Kidney (tissue), 14 donors: ENCODE results near the gene JCAD. TPM values are rescaled to one million over a fixed set of nuclear protein-coding genes. Genes with fewer than 3 reads are reported as not detected.

ENCODE experiments used
- DNase-seq, 5 donors: peaks; one replicate each; pipeline ENCODE4 v3.0.0-alpha.2; 2013 to 2020
- FAIRE-seq: peaks from 2 replicates; lab custom pipeline; 2012; peaks lifted over from hg19 to GRCh38; lab: Jason Lieb, UNC
- H3K27ac ChIP-seq, 2 donors: one replicate each; pipeline ENCODE4 v1.7.0; 2013; ENCODE audit warnings: low read depth in 2 of 2, low read length in 2 of 2, inconsistent platforms in 1 of 2
- H3K27me3 ChIP-seq: one replicate; pipeline ENCODE4 v1.7.1; 2013; ENCODE audit warnings: low read length, inconsistent platforms; ENCODE audit not compliant: control insufficient read depth, insufficient read depth
- H3K36me3 ChIP-seq, 3 donors: one replicate each; pipeline versions ENCODE4 v1.7.0 to v1.7.1; 2013; ENCODE audit warnings: low read length in 3 of 3, control low read depth in 1 of 3, inconsistent platforms in 1 of 3; ENCODE audit not compliant: insufficient read depth in 3 of 3, control insufficient read depth in 2 of 3
- H3K4me1 ChIP-seq, 3 donors: one replicate each; pipeline versions ENCODE4 v1.7.0 to v1.7.1; 2013; ENCODE audit warnings: low read length in 3 of 3, inconsistent platforms in 1 of 3, low read depth in 1 of 3; ENCODE audit not compliant: control insufficient read depth in 2 of 3, insufficient read depth in 2 of 3
- H3K4me3 ChIP-seq, 3 donors: one replicate each; pipeline versions ENCODE4 v1.7.0 to v1.8.1; 2013; ENCODE audit warnings: low read length in 3 of 3, control low read depth in 1 of 3, inconsistent platforms in 1 of 3
- H3K9ac ChIP-seq, 3 donors: one replicate each; pipeline versions ENCODE4 v1.7.0 to v1.7.1; 2013; ENCODE audit warnings: low read length in 3 of 3, control low read depth in 1 of 3, inconsistent platforms in 1 of 3
- H3K9me3 ChIP-seq, 3 donors: one replicate each; pipeline versions ENCODE4 v1.7.0 to v1.7.1; 2013; ENCODE audit warnings: low read length in 3 of 3, control low read depth in 1 of 3, inconsistent platforms in 1 of 3; ENCODE audit not compliant: control insufficient read depth in 2 of 3, insufficient read depth in 1 of 3
- CTCF ChIP-seq: IDR thresholded peaks from 3 replicates; pipeline ENCODE4 v1.5.1; 2012; ENCODE audit warnings: mild to moderate bottlenecking, moderate library complexity, borderline replicate concordance; ENCODE audit not compliant: insufficient read depth; ENCODE audit errors: extremely low read depth
- intact Hi-C: fragments of 100-400 bp; cut with DNase I; formaldehyde crosslinking; loops from one replicate; pipeline ENCODE4 v1.11.1; 2022
- polyA plus RNA-seq: library from polyadenylated mRNA; stranded (reverse); fragments of 350-450 nt; fragmentation: Illumina TruSeq; extraction: RNeasy Lipid Tissue Mini Kit (QIAGEN cat#74804); gene quantifications from one replicate; pipeline ENCODE4 v1.2.3, GENCODE V29; 2014; ENCODE audit warnings: low read depth, low replicate concordance; ENCODE audit not compliant: insufficient read depth
- total RNA-seq: library from RNA; stranded (reverse); fragmentation: NEBNext Ultra II Directional; extraction: Animal tissue kit (Norgen Biotek cat#: 25700); gene quantifications from one replicate; pipeline ENCODE4 v1.2.1, GENCODE V29; 2021
- donor health status: control.
- donor health status: control.
- donor health status: control.
- donor health status: control.
- donor health status: control.
- donor health status: DM: yes; HTN: yes; CAD: no.
- donor health status: Normal renal cell carcinoma (clear cell type).

The JCAD gene
- total and polyA plus RNA-seq, 2 donors from 2014 or later = 15.7 to 27.1 TPM

- Histone ChIP-seq H3K27me3 (no peaks in the 10 kb centered on the region), H3K4me3 (no peak overlapping the region), H3K36me3 (no peaks in the 10 kb centered on the region), H3K27ac (no peak overlapping the region), H3K9me3 (no peaks in the 10 kb centered on the region), H3K4me1 (no peaks in the 10 kb centered on the region), H3K9ac (no peak overlapping the region)
- no peak for DNase-seq
- intact Hi-C loops = no loop called here
- no peak for FAIRE-seq
- no peak for TF ChIP-seq CTCF
Observed at GRCh38 chr10:30074933-30075332, 15.5 kb upstream of the JCAD start.

GRCh38 chr10:30074090-30074489 lies 14.7 kb upstream of the JCAD start:
- no peak overlapping the region for H3K27ac ChIP-seq
- no peaks in the 10 kb centered on the region for H3K27me3 ChIP-seq
- intact Hi-C loops = no loop called here
- H3K9ac ChIP-seq = no peak overlapping the region
- no peaks in the 10 kb centered on the region for H3K4me1 ChIP-seq
- no peak overlapping the region for H3K4me3 ChIP-seq
- no peaks in the 10 kb centered on the region for H3K36me3 ChIP-seq
- DNase-seq = no peak
- FAIRE-seq = no peak
- no peaks in the 10 kb centered on the region for H3K9me3 ChIP-seq
- no peak for TF ChIP-seq CTCF

- no peak overlapping the region for H3K27ac ChIP-seq
- H3K9me3 ChIP-seq = no peaks in the 10 kb centered on the region
- no peaks in the 10 kb centered on the region for H3K27me3 ChIP-seq
- H3K4me1 ChIP-seq = peaks cover 0 to 2% (median 0%) of the 10 kb centered on the region in 3 donors
- H3K4me3 ChIP-seq = no peak overlapping the region
- FAIRE-seq = no peak
- TF ChIP-seq CTCF = no peak
- no peak for DNase-seq
- no peaks in the 10 kb centered on the region for H3K36me3 ChIP-seq
- intact Hi-C loops = no loop called here
- H3K9ac ChIP-seq = no peak overlapping the region
Observed at GRCh38 chr10:30073767-30074060, 14.3 kb upstream of the JCAD start.

- no peak overlapping the region for H3K4me3 ChIP-seq
- no peaks in the 10 kb centered on the region for H3K9me3 ChIP-seq
- H3K4me1 ChIP-seq = peaks cover 0 to 5% (median 0%) of the 10 kb centered on the region in 3 donors
- TF ChIP-seq CTCF = no peak
- intact Hi-C loops = no loop called here
- no peaks in the 10 kb centered on the region for H3K27me3 ChIP-seq
- DNase-seq (no peak), FAIRE-seq (no peak)
- no peak overlapping the region for H3K27ac ChIP-seq
- no peak overlapping the region for H3K9ac ChIP-seq
- no peaks in the 10 kb centered on the region for H3K36me3 ChIP-seq
Observed at GRCh38 chr10:30073045-30073766, 13.8 kb upstream of the JCAD start.
